Measurements from ENCODE around the gene PLIN1. TPM values are rescaled to one million over a fixed set of nuclear protein-coding genes. Genes with fewer than 3 reads are reported as not detected.

PLIN1 gene
- total and polyA plus RNA-seq, 2 experiments from 2014 or later = 0.21 to 0.90 TPM

DNA sequence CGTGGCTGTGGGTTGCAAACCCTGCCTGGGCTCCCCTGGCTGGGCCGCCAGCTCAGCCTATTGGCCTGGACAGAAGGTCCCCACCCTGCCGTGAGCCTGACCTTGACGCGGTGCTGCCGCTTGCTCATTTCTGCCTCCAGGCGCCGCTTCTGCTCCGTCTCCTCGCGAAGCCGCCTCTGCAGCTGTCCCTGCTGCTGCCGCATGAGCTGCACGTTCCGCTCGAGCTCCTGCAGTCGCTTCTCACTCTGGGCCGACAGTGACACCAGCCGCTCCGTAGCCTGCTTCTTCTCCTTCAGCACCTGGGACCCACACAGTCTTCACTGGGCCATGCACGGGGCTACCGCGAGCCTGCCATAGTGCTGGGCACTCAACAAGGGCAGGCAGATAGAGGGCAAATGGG, 45.6 kb downstream of the PLIN1 start:
- no peaks in the 10 kb centered on the region for H3K4me1 ChIP-seq (ENCODE audit: insufficient read depth)
- no peaks in the 10 kb centered on the region for H3F3A ChIP-seq (replicated peaks; ENCODE audit: low read depth)
- no peak overlapping the region for H2AFZ ChIP-seq
- peaks cover 63% of the 10 kb centered on the region for H3K9me3 Mint-ChIP-seq
- no peaks in the 10 kb centered on the region; the same call in 1 of the 2 replicates for H4K20me1 ChIP-seq (replicated peaks; ENCODE audit: insufficient read depth)
- TF ChIP-seq NANOG (IDR thresholded peaks at IDR 0.05; ENCODE audit: borderline replicate concordance) = no peak
- TF ChIP-seq, protein P1, sequence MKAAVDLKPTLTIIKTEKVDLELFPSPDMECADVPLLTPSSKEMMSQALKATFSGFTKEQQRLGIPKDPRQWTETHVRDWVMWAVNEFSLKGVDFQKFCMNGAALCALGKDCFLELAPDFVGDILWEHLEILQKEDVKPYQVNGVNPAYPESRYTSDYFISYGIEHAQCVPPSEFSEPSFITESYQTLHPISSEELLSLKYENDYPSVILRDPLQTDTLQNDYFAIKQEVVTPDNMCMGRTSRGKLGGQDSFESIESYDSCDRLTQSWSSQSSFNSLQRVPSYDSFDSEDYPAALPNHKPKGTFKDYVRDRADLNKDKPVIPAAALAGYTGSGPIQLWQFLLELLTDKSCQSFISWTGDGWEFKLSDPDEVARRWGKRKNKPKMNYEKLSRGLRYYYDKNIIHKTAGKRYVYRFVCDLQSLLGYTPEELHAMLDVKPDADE (IDR thresholded peaks at IDR 0.05) = no peak
- no peak overlapping the region for H3K4me3 ChIP-seq
- peaks cover 80% of the 10 kb centered on the region for H3K36me3 Mint-ChIP-seq (ENCODE audit: low read depth)
- DNase-seq (ENCODE audit: low spot score) (no peak), ATAC-seq (no peak)
- H3K27ac Mint-ChIP-seq = no peak overlapping the region
- H3K27me3 ChIP-seq (ENCODE audit: insufficient read depth) = no peaks in the 10 kb centered on the region
- H3K36me3 ChIP-seq (ENCODE audit: insufficient read depth) = peaks cover 29% of the 10 kb centered on the region
- no peaks in the 10 kb centered on the region for H3K4me1 Mint-ChIP-seq
- peaks cover 36% of the 10 kb centered on the region for H3K27me3 Mint-ChIP-seq (ENCODE audit: insufficient read depth, low read depth, poor library complexity)
- H3K4me3 Mint-ChIP-seq = no peak overlapping the region
- H3K4me2 ChIP-seq = no peak overlapping the region
- no peaks in the 10 kb centered on the region for H3K79me2 ChIP-seq (replicated peaks; ENCODE audit: insufficient read depth)
- H3K27ac ChIP-seq (ENCODE audit: low read depth) = no peak overlapping the region
- H3K9me2 ChIP-seq (ENCODE audit: insufficient read depth) = no peaks in the 10 kb centered on the region

DNA sequence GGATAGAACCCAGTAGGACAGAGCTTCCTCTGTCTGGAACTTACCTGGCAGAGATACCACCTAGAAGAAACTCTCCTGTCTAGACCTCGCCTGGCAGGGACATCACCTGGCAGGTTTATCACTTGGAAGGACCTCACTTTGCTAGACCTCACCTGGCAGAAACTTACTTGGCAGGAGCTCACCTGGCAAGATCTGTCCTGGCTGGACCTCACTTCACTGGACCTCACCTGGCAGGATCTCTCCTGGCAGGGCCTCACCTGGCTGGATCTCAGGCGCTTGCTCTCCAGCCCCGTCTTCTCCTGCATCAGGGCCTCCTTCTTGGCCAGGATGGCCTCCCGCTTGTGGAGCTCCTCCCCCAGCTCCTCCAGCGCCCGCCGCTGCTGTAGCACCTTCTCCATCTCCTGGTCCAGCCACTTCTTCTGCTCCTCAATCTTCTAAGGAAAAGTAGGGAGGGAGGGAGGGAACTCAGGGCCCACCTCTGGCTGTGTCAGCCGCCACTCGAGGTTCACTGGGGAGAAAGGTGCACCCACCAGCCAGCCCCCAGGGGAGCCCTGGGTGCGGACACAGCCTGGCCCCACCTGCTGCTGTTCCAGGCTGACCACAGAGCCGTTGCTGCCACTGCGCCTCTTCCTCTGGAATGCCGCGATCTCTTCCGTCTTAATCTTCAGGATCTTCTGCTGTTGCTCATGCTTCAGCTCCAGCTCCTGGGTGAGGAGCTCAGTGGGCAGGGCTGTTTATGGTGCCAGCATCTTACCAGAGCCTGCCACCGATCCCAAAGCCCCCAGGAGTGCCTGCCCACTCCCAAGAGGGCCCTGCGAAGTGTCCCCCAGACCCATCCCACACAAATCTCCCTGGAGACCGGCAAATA, 46.4 kb downstream of the PLIN1 start:
- Histone ChIP-seq H3F3A (replicated peaks; ENCODE audit: low read depth) (0 out of 2 replicates have a peak, but pooled peaks cover 3% of the 10 kb centered on the region), H3K4me1 (ENCODE audit: insufficient read depth) (no peaks in the 10 kb centered on the region), H2AFZ (no peak overlapping the region), H3K4me2 (no peak overlapping the region), H3K36me3 (ENCODE audit: insufficient read depth) (peaks cover 35% of the 10 kb centered on the region), H3K27me3 (ENCODE audit: insufficient read depth) (no peaks in the 10 kb centered on the region), H3K4me3 (no peak overlapping the region), H4K20me1 (replicated peaks; ENCODE audit: insufficient read depth) (no peaks in the 10 kb centered on the region; the same call in 1 of the 2 replicates), H3K9me2 (ENCODE audit: insufficient read depth) (no peaks in the 10 kb centered on the region), H3K27ac (ENCODE audit: low read depth) (no peak overlapping the region), H3K79me2 (replicated peaks; ENCODE audit: insufficient read depth) (no peaks in the 10 kb centered on the region)
- peak; percentile 15; the same call in 1 of the 2 replicates for TF ChIP-seq POLR2AphosphoS5 (IDR thresholded peaks at IDR 0.05; ENCODE audit: low read depth)
- no peak for TF ChIP-seq ZNF114 (CRISPR knock-in tag; IDR thresholded peaks at IDR 0.05)
- TF ChIP-seq NANOG (IDR thresholded peaks at IDR 0.05; ENCODE audit: borderline replicate concordance) = no peak
- no peak for TF ChIP-seq STAT1 (IDR thresholded peaks at IDR 0.05; ENCODE audit: unreplicated experiment)
- TF ChIP-seq ZNF331 (CRISPR knock-in tag; IDR thresholded peaks at IDR 0.05; ENCODE audit: low read depth) = no peak
- TF ChIP-seq, protein P2, sequence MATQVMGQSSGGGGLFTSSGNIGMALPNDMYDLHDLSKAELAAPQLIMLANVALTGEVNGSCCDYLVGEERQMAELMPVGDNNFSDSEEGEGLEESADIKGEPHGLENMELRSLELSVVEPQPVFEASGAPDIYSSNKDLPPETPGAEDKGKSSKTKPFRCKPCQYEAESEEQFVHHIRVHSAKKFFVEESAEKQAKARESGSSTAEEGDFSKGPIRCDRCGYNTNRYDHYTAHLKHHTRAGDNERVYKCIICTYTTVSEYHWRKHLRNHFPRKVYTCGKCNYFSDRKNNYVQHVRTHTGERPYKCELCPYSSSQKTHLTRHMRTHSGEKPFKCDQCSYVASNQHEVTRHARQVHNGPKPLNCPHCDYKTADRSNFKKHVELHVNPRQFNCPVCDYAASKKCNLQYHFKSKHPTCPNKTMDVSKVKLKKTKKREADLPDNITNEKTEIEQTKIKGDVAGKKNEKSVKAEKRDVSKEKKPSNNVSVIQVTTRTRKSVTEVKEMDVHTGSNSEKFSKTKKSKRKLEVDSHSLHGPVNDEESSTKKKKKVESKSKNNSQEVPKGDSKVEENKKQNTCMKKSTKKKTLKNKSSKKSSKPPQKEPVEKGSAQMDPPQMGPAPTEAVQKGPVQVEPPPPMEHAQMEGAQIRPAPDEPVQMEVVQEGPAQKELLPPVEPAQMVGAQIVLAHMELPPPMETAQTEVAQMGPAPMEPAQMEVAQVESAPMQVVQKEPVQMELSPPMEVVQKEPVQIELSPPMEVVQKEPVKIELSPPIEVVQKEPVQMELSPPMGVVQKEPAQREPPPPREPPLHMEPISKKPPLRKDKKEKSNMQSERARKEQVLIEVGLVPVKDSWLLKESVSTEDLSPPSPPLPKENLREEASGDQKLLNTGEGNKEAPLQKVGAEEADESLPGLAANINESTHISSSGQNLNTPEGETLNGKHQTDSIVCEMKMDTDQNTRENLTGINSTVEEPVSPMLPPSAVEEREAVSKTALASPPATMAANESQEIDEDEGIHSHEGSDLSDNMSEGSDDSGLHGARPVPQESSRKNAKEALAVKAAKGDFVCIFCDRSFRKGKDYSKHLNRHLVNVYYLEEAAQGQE (IDR thresholded peaks at IDR 0.05; ENCODE audit: unreplicated experiment) = no peak
- Mint-ChIP-seq H3K4me3 (no peak overlapping the region), H3K4me1 (no peaks in the 10 kb centered on the region), H3K9me3 (peaks cover 60% of the 10 kb centered on the region), H3K36me3 (ENCODE audit: low read depth) (peaks cover 85% of the 10 kb centered on the region), H3K27ac (no peak overlapping the region), H3K27me3 (ENCODE audit: insufficient read depth, low read depth, poor library complexity) (peaks cover 36% of the 10 kb centered on the region)
- DNase-seq (ENCODE audit: low spot score) (no peak), ATAC-seq (no peak)

Measured in GM23338 (cell line).